Hematopoietic multipotent progenitor cell treated with erythropoietin and hydrocortisone succinate and interleukin-3 and kit ligand, for 15 days (in vitro differentiated cells): ENCODE results near the gene PLGLB1.
"Not testable (repeated sequence)": the region's sequence is repeated elsewhere in the genome, so short reads cannot be mapped to it uniquely, and the experiment has no call there.

Source experiments
- DNase-seq: peaks from one replicate; pipeline ENCODE4 v3.0.0-alpha.2; 2015; ENCODE audit warnings: low spot score

Gene PLGLB1

DNA sequence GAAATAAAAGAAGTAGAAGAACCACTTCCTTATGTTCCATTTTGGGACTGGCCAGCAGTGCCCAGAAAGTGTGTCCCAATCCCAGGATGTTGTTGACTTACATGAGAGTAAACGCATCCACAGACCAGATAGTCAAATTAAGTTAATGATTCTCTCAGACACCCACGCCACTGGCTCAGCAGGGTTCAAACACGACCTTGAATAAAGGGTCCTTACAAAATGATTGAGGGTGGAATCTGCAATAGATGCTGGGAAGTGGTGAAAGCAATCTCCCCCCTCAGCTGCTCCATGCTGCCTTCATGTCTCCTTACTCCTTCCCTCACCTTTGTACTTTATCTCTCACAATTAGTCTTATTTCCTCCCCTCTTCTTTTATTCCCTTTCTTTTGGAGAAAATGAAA lies at the start of gene PLGLB1:
Gene PLGLB1, minus strand, starts transcription at position 101 of the 400 bp plus-strand sequence. Its CDS starts 61 bp downstream, at position 40.
- DNase-seq = not testable (repeated sequence)

GRCh38 chr2:87064305-87064704 lies 42.7 kb upstream of the PLGLB1 start:
- not testable (repeated sequence) for DNase-seq

DNA sequence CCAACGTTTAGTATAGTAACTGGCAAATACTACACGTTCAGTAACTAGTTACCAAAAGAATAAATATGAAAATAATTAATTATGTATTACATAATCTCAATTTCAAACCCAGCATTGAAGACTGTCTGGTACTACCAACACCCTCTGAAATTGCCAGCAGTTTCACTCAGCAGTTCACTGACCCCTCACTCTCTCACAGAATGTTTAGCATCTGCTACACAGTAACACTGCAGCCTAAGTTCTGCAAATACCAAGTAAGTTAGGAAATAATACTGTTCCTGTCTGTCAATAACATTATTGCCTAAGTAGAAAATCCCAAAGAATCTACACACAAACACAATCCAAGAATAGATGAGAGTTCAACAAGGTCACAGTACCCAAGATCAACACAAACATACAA lies 41.8 kb upstream of the PLGLB1 start:
- not testable (repeated sequence) for DNase-seq

DNA sequence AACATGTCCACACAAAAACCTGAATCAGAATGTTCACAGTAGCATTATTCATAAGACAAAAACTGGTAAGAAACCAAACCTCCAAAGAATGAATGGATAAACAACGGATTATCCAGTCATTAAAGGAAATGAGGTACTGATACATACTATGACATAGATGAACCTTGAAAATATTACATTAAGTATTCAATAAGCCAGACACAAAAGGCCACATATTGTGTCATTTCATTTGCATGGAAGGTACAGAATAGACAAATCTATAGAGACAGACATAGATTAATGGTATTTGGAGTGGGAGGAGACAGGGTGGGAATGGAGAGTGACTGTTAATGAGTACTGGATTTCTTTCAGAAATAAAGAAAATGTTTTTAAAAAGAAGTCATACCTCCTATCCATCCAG lies 39.9 kb upstream of the PLGLB1 start:
- DNase-seq = not testable (repeated sequence)

GRCh38 chr2:87057606-87058005 lies 36.0 kb upstream of the PLGLB1 start:
- not testable (repeated sequence) for DNase-seq

DNA sequence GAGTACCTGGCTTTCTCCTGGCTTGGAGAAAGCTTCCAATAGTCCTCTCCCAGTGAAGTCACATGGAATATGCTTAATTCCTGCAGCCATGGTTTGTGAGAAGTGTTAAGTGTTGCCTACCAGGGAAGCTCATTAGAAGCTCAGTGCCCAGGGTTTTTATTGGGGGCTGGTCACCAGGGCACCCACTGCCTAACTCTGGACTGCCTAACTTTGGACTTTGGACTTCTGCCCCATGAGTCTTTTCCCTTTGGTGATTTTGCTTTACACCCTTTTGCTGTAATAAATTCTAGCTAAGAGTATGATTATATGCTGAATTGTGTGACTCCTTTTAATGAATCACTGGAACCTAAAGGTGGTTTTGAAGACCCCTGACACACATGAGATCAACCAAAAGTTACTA lies 35.2 kb upstream of the PLGLB1 start:
- DNase-seq = not testable (repeated sequence)

DNA sequence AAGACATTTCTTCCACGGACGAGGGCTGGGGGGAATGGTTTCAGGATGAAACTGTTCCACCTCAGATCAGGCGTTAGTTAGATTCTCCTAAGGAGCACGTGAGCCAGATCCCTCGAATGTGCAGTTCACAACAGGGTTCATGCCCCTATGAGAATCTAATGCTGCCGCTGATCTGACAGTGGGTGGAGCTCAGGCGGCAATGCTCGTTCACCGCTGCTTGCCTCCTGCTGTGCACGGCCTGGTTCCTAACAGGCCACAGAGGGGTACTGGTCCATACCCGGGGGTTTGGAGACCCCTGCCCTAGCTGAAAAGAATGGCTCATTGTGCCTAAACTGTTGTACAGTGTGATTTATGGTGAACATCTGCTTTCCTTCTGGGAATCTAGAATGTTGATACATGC lies 34.8 kb upstream of the PLGLB1 start:
- not testable (repeated sequence) for DNase-seq

DNA sequence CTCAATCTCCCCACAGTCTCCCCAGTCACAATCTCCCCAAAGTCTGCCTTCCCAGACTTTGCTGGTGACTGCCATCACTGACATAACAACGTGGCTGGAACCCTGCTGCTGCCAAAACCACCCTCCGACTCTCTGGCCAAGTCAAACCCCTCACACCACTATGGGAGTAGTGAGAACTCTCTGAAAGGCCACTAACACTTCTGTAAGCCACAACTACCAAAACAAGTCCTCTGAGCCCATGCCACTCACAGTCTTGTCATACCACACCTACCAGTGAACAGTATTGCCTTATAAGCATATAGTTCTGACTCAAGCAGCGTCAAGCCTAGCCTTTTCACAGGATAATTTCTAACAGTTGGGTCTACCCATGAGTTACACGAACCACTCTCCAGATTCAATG lies 32.7 kb upstream of the PLGLB1 start:
- not testable (repeated sequence) for DNase-seq

DNA sequence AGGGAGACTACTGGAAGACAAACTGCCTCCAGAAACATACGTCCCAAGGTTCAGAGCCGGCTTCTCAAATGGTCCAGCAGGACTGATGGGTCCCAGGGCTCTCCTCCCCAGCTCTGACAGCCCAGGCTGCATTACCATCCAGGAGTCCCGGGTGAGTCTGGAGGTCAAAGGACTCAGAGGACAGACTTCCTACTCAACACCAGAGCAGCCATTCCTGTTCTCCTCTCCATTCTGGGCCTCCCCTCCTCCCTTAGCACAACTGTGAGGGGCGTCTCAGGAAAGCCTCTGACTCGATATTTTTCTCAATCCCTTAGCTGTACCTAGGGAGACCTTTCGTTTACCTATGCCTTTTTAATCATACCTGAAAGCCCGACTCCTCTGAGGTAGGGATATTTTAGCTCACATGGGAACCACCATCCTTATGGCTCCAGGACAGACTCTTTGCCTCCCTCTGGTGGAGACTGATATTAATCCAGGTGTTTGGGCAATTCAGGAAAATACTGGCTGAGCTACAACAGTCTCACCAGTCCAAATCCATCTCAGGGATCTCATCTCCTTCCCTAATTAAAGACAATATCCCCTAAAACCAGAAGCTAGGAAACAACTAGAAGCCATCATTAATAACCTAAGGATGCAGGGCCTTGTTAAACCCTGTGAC lies 19.8 kb upstream of the PLGLB1 start:
- DNase-seq = not testable (repeated sequence)

DNA sequence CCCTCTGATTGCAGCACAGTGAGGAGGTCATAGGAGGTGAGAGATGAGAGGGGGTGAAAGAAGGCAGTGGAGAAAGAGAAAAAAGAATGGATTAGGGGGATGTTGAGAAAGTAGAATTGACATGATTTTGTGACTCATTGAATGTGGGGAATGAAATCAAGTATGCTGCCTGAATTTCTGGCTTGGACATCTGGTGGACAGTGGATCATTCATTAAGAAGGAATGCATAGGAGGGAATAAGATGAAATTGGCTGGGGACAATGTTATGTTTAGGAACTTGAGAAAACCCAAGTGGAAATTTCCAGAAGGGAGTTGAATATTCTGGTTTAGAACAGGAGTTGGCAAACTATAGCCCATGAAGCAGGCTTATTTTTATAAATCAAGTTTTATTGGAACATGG lies 7.0 kb upstream of the PLGLB1 start:
- not testable (repeated sequence) for DNase-seq

DNA sequence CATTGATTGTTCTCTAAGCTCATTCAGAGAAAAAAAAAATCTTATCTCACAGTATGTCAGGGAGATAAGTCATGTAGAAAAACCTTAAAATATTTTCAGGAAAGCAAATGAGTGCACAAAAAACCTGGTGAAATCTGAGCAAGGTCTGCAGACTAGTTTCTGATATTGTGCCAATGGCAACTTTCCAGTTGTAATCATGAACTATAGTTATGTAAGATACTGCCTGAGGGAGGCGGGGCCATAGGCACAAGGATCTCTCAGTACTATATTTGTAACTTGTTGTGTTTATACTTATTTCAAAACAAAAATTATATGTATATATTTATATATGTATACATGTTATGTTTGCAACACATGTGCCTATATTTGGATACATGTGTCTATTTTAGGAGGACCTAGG lies 5.2 kb upstream of the PLGLB1 start:
- DNase-seq = not testable (repeated sequence)

GRCh38 chr2:87025927-87026326 lies 4.3 kb upstream of the PLGLB1 start:
- DNase-seq = not testable (repeated sequence)

- not testable (repeated sequence) for DNase-seq
These were observed 2.5 kb upstream of the PLGLB1 start for GRCh38 chr2:87023988-87024615.

- DNase-seq = not testable (repeated sequence)
These were observed 601 bp downstream of the PLGLB1 start for GRCh38 chr2:87021043-87021442.

- DNase-seq = not testable (repeated sequence)
These were observed 2.6 kb downstream of the PLGLB1 start for GRCh38 chr2:87019053-87019452.

GRCh38 chr2:87014489-87015169 lies 7.0 kb downstream of the PLGLB1 start:
- DNase-seq = not testable (repeated sequence)

- not testable (repeated sequence) for DNase-seq
These were observed 17.2 kb downstream of the PLGLB1 start for GRCh38 chr2:87004398-87004797.
